RWPE2 (cell line): Measurements from ENCODE around the gene NACC1.

ENCODE experiments used
- ATAC-seq: fragments of 200-7000 bp; cut with Tn5 transposase; 3 replicates; pipeline ENCODE4 v1.9.1; 2021; ENCODE audit warnings: low read depth
- DNase-seq: peaks from one replicate; pipeline ENCODE4 v3.0.0-alpha.2; 2020; ENCODE audit warnings: low spot score
- H3K27ac ChIP-seq: fragments of 450-650 bp; 2 replicates; pipeline ENCODE4 v1.5.1; 2017; ENCODE audit warnings: mild to moderate bottlenecking; ENCODE audit not compliant: poor library complexity, severe bottlenecking
- H3K27me3 ChIP-seq: fragments of 250-450 bp; sonication (Bioruptor Pico); 2 replicates; pipeline ENCODE4 v1.5.1; 2021; ENCODE audit warnings: mild to moderate bottlenecking, moderate library complexity; ENCODE audit not compliant: insufficient read depth, poor library complexity, severe bottlenecking
- H3K36me3 ChIP-seq: fragments of 250-450 bp; sonication (Bioruptor Pico); 2 replicates; pipeline ENCODE4 v1.5.1; 2020; ENCODE audit warnings: low read depth, mild to moderate bottlenecking, moderate library complexity
- H3K4me1 ChIP-seq: fragments of 250-450 bp; sonication (Bioruptor Pico); 2 replicates; pipeline ENCODE4 v1.5.1; 2021; ENCODE audit warnings: mild to moderate bottlenecking, moderate library complexity; ENCODE audit not compliant: insufficient read depth, poor library complexity, severe bottlenecking
- H3K4me3 ChIP-seq: fragments of 250-450 bp; sonication (Bioruptor Pico); 2 replicates; pipeline ENCODE4 v1.5.1; 2021; ENCODE audit warnings: mild to moderate bottlenecking, moderate library complexity; ENCODE audit not compliant: severe bottlenecking
- H3K9me3 ChIP-seq: fragments of 250-450 bp; sonication (Bioruptor Pico); 2 replicates; pipeline ENCODE4 v1.5.1; 2021; ENCODE audit warnings: mild to moderate bottlenecking, moderate library complexity; ENCODE audit not compliant: severe bottlenecking
- CTCF ChIP-seq: fragments of 450-650 bp; IDR thresholded peaks from one replicate; pipeline ENCODE4 v1.5.1; 2017; ENCODE audit warnings: mild to moderate bottlenecking, moderate library complexity; ENCODE audit not compliant: poor library complexity, severe bottlenecking

The NACC1 gene

DNA sequence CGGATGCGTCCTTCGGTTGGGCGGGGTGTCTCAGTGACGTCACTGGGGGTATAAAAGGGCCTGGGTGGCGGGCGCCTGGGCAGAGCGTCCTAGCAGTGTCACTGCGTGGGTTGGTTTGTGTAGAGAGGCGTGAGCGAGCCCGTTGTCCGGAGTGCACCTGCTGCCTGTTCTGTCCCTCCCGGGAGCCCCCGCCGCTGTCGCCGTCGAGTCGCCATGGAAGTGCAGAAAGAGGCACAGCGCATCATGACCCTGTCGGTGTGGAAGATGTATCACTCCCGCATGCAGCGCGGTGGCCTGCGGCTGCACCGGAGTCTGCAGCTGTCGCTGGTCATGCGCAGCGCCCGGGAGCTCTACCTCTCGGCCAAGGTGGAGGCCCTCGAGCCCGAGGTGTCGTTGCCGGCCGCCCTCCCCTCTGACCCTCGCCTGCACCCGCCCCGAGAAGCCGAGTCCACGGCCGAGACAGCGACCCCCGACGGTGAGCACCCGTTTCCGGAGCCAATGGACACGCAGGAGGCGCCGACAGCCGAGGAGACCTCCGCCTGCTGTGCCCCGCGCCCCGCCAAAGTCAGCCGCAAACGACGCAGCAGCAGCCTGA lies 35.0 kb downstream of the NACC1 start:
- peaks cover 12% of the 10 kb centered on the region for H3K4me1 ChIP-seq
- TF ChIP-seq CTCF, result peak; percentile 17
- H3K27me3 ChIP-seq, result no peaks in the 10 kb centered on the region
- ATAC-seq (peak; percentile 19), DNase-seq (peak; percentile 91)
- H3K4me3 ChIP-seq, result peak overlapping the region; percentile 91
- H3K36me3 ChIP-seq, result peaks cover 22% of the 10 kb centered on the region
- no peaks in the 10 kb centered on the region for H3K9me3 ChIP-seq
- H3K27ac ChIP-seq, result peak overlapping the region; percentile 92

DNA sequence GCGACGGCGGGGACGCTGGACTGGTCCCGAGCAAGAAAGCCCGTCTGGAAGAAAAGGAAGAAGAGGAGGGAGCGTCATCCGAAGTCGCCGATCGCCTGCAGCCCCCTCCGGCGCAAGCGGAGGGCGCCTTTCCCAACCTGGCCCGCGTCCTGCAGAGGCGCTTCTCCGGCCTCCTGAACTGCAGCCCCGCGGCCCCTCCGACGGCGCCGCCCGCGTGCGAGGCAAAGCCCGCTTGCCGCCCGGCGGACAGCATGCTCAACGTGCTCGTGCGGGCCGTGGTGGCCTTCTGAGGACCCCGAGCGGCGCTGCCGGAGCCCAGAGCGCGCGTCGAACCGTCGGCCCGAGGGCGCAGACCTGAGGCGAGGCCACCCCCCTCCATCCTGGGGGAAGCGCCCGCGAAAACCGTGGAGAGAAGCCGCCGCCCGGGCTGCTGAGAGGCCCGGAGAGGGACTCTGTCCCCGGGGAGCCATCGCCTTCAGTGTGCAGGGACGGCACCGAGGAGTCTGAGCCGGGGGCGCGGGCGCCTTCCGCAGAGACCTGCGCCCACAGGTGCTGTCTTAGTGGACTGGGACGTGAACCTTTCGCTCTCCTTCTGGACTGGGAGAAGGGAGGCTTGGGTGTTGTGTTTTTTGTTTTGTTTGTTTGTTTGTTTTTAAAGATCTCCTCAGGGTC lies 35.6 kb downstream of the NACC1 start:
- DNase-seq, result no peak
- no peak for ATAC-seq
- Histone ChIP-seq H3K4me3 (peak overlapping the region; percentile 91), H3K36me3 (peaks cover 22% of the 10 kb centered on the region), H3K27ac (peak overlapping the region; percentile 92), H3K4me1 (peaks cover 12% of the 10 kb centered on the region), H3K9me3 (no peaks in the 10 kb centered on the region), H3K27me3 (no peaks in the 10 kb centered on the region)
- peak; percentile 3 for TF ChIP-seq CTCF

GRCh38 chr19:13154241-13154778 lies 36.2 kb downstream of the NACC1 start:
- peak; percentile 95 for DNase-seq
- peaks cover 12% of the 10 kb centered on the region for H3K4me1 ChIP-seq
- no peak for TF ChIP-seq CTCF

GRCh38 chr19:13154911-13155471 lies 36.9 kb downstream of the NACC1 start:
- DNase-seq, result peak; percentile 90
- H3K27ac ChIP-seq, result peak overlapping the region; percentile 92
- peak overlapping the region; percentile 91 for H3K4me3 ChIP-seq
- peaks cover 12% of the 10 kb centered on the region for H3K4me1 ChIP-seq
- ATAC-seq, result peak; percentile 2; the same call in 1 of the 3 replicates
- no peaks in the 10 kb centered on the region for H3K9me3 ChIP-seq
- H3K36me3 ChIP-seq, result peaks cover 22% of the 10 kb centered on the region
- H3K27me3 ChIP-seq, result no peaks in the 10 kb centered on the region
- peak; percentile 18 for TF ChIP-seq CTCF

More at GRCh38 chr19:13154241-13154778, 36.2 kb downstream of the NACC1 start:
- H3K27ac ChIP-seq, result peak overlapping the region; percentile 92
- peak overlapping the region; percentile 91 for H3K4me3 ChIP-seq
- ATAC-seq, result 0 out of 3 replicates have a peak, but pooled peaks have one; percentile 0
- no peaks in the 10 kb centered on the region for H3K27me3 ChIP-seq
- H3K9me3 ChIP-seq, result no peaks in the 10 kb centered on the region
- peaks cover 22% of the 10 kb centered on the region for H3K36me3 ChIP-seq
